RWPE2 (cell line): Measurements from ENCODE around the gene RRP12.
"Not testable (repeated sequence)": the region's sequence is repeated elsewhere in the genome, so short reads cannot be mapped to it uniquely, and the experiment has no call there.

Experiments
- ATAC-seq: fragments of 200-7000 bp; cut with Tn5 transposase; 3 replicates; pipeline ENCODE4 v1.9.1; 2021; ENCODE audit warnings: low read depth
- DNase-seq: peaks from one replicate; pipeline ENCODE4 v3.0.0-alpha.2; 2020; ENCODE audit warnings: low spot score
- H3K27ac ChIP-seq: fragments of 450-650 bp; 2 replicates; pipeline ENCODE4 v1.5.1; 2017; ENCODE audit warnings: mild to moderate bottlenecking; ENCODE audit not compliant: poor library complexity, severe bottlenecking
- H3K27me3 ChIP-seq: fragments of 250-450 bp; sonication (Bioruptor Pico); 2 replicates; pipeline ENCODE4 v1.5.1; 2021; ENCODE audit warnings: mild to moderate bottlenecking, moderate library complexity; ENCODE audit not compliant: insufficient read depth, poor library complexity, severe bottlenecking
- H3K36me3 ChIP-seq: fragments of 250-450 bp; sonication (Bioruptor Pico); 2 replicates; pipeline ENCODE4 v1.5.1; 2020; ENCODE audit warnings: low read depth, mild to moderate bottlenecking, moderate library complexity
- H3K4me1 ChIP-seq: fragments of 250-450 bp; sonication (Bioruptor Pico); 2 replicates; pipeline ENCODE4 v1.5.1; 2021; ENCODE audit warnings: mild to moderate bottlenecking, moderate library complexity; ENCODE audit not compliant: insufficient read depth, poor library complexity, severe bottlenecking
- H3K4me3 ChIP-seq: fragments of 250-450 bp; sonication (Bioruptor Pico); 2 replicates; pipeline ENCODE4 v1.5.1; 2021; ENCODE audit warnings: mild to moderate bottlenecking, moderate library complexity; ENCODE audit not compliant: severe bottlenecking
- H3K9me3 ChIP-seq: fragments of 250-450 bp; sonication (Bioruptor Pico); 2 replicates; pipeline ENCODE4 v1.5.1; 2021; ENCODE audit warnings: mild to moderate bottlenecking, moderate library complexity; ENCODE audit not compliant: severe bottlenecking
- CTCF ChIP-seq: fragments of 450-650 bp; IDR thresholded peaks from one replicate; pipeline ENCODE4 v1.5.1; 2017; ENCODE audit warnings: mild to moderate bottlenecking, moderate library complexity; ENCODE audit not compliant: poor library complexity, severe bottlenecking

RRP12 gene

GRCh38 chr10:97407211-97407951 lies 6.2 kb upstream of the RRP12 start:
- H3K27ac ChIP-seq = peak overlapping the region; percentile 46

GRCh38 chr10:97406483-97406882 lies 5.3 kb upstream of the RRP12 start:
- H3K4me3 ChIP-seq, H3K36me3 ChIP-seq, ATAC-seq, DNase-seq, H3K27me3 ChIP-seq, H3K9me3 ChIP-seq: not testable (repeated sequence)
- Histone ChIP-seq H3K4me1 (peaks cover 25% of the 10 kb centered on the region), H3K27ac (peak overlapping the region; percentile 30)

More at GRCh38 chr10:97407211-97407951, 6.2 kb upstream of the RRP12 start:
- Histone ChIP-seq H3K4me1 (peaks cover 29% of the 10 kb centered on the region), H3K36me3 (no peaks in the 10 kb centered on the region), H3K4me3 (no peak overlapping the region), H3K27me3 (no peaks in the 10 kb centered on the region), H3K9me3 (no peaks in the 10 kb centered on the region)
- ATAC-seq = peak; percentile 94
- TF ChIP-seq CTCF = peak; percentile 95
- no peak for DNase-seq

GRCh38 chr10:97406064-97406463 lies 4.9 kb upstream of the RRP12 start:
- Histone ChIP-seq H3K36me3 (no peaks in the 10 kb centered on the region), H3K4me3 (no peak overlapping the region), H3K9me3 (no peaks in the 10 kb centered on the region), H3K4me1 (peaks cover 22% of the 10 kb centered on the region), H3K27ac (peak overlapping the region; percentile 30), H3K27me3 (no peaks in the 10 kb centered on the region)
- DNase-seq = no peak
- TF ChIP-seq CTCF = no peak
- ATAC-seq = no peak

GRCh38 chr10:97404044-97404443 lies 2.9 kb upstream of the RRP12 start:
- ATAC-seq (no peak), DNase-seq (no peak)
- TF ChIP-seq CTCF = no peak

GRCh38 chr10:97401455-97401919 lies 347 bp upstream of the RRP12 start:
- Histone ChIP-seq H3K27ac (peak overlapping the region; percentile 53), H3K4me3 (peak overlapping the region; percentile 57), H3K36me3 (peaks cover 29% of the 10 kb centered on the region), H3K27me3 (no peaks in the 10 kb centered on the region), H3K9me3 (no peaks in the 10 kb centered on the region), H3K4me1 (peaks cover 12% of the 10 kb centered on the region)
- TF ChIP-seq CTCF = no peak
- DNase-seq = no peak
- ATAC-seq = no peak

More at GRCh38 chr10:97404044-97404443, 2.9 kb upstream of the RRP12 start:
- Histone ChIP-seq H3K4me1 (peaks cover 26% of the 10 kb centered on the region), H3K27me3 (no peaks in the 10 kb centered on the region), H3K27ac (no peak overlapping the region), H3K4me3 (no peak overlapping the region), H3K9me3 (no peaks in the 10 kb centered on the region), H3K36me3 (peaks cover 9% of the 10 kb centered on the region)
